Measurements from ENCODE around the gene FOXJ1. TPM values are rescaled to one million over a fixed set of nuclear protein-coding genes. Genes with fewer than 3 reads are reported as not detected.

FOXJ1 gene
- total RNA-seq, 2 experiments from 2014 or later: 5.4 to 5.8 TPM

- POLR2A ChIA-PET: interaction anchor here (1.3 kb wide), 1 partner anchor 24 kb away, joined by 4 read pairs; no protein-coding TSS in a partner anchor
- no peak overlapping the region for H3K27ac Mint-ChIP-seq
- no peaks in the 10 kb centered on the region for H3K27me3 Mint-ChIP-seq
- no peak for DNase-seq
- peaks cover 39% of the 10 kb centered on the region for H3K36me3 Mint-ChIP-seq
- no peak for ATAC-seq (ENCODE audit: low read depth)
- H3K4me1 Mint-ChIP-seq: peaks cover 22% of the 10 kb centered on the region
- H3K9me3 Mint-ChIP-seq: no peaks in the 10 kb centered on the region
- H3K4me3 Mint-ChIP-seq: no peak overlapping the region
Observed at GRCh38 chr17:76155988-76156661, 15.1 kb upstream of the FOXJ1 start.

GRCh38 chr17:76154936-76155845 is 14.1 kb upstream of the FOXJ1 start:
- Mint-ChIP-seq H3K27ac (no peak overlapping the region), H3K9me3 (no peaks in the 10 kb centered on the region), H3K27me3 (no peaks in the 10 kb centered on the region), H3K36me3 (peaks cover 42% of the 10 kb centered on the region), H3K4me1 (peaks cover 24% of the 10 kb centered on the region), H3K4me3 (no peak overlapping the region)
- POLR2A ChIA-PET: interaction anchor here (1.3 kb wide), 1 partner anchor 24 kb away, joined by 4 read pairs; no protein-coding TSS in a partner anchor
- DNase-seq (no peak), ATAC-seq (ENCODE audit: low read depth) (no peak)

DNA sequence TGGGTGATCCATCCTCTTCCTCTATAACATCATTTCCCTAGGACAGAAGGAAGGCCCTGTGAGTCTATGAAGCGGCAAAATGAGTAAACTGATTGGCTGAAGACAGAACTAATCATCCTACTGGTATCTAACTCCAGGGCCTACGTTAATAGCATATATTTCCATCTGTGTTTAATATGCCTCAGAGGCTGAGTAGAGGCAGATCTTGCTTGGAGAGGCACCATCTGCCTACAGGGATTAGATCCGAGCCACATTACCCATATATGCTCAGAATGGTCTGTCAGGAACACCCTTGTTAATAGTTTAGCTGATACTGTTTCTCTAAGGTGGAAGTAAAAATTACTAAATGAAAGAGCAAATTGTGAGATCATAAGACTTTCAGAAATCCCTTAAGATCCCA is 13.2 kb upstream of the FOXJ1 start:
- no peak overlapping the region for H3K4me3 Mint-ChIP-seq
- POLR2A ChIA-PET: interaction anchor here (0.5 to 1.1 kb wide), 2 partner anchors 9 to 48 kb away, joined by 3 to 4 read pairs; no protein-coding TSS in a partner anchor
- H3K4me1 Mint-ChIP-seq: peaks cover 24% of the 10 kb centered on the region
- DNase-seq (no peak), ATAC-seq (ENCODE audit: low read depth) (no peak)
- H3K36me3 Mint-ChIP-seq: peaks cover 40% of the 10 kb centered on the region
- H3K9me3 Mint-ChIP-seq: no peaks in the 10 kb centered on the region
- no peak overlapping the region for H3K27ac Mint-ChIP-seq
- no peaks in the 10 kb centered on the region for H3K27me3 Mint-ChIP-seq

DNA sequence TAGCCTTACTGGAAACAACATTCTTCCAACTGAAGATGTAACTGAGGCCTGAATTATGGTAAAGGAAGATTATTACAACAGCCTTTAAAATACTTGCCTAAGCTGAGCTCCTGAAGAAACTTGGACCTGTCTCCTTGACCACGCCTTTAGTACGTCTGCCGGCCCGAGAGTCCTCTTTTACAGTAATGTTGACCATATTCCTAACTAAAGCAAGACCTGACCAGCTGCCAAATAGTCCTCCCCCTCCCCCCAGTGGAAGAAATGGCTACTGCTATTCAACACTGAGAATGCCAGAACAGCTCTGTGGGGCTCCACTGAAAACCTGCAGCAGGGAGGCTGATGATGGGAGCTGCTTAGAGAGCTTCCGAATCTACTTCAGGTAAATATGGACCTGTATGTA is 12.6 kb upstream of the FOXJ1 start:
- Mint-ChIP-seq H3K9me3 (no peaks in the 10 kb centered on the region), H3K4me1 (peaks cover 27% of the 10 kb centered on the region), H3K4me3 (no peak overlapping the region), H3K27ac (peak overlapping the region; percentile 11), H3K36me3 (peaks cover 41% of the 10 kb centered on the region), H3K27me3 (no peaks in the 10 kb centered on the region)
- POLR2A ChIA-PET: interaction anchor here (0.5 to 1.1 kb wide), 2 partner anchors 8 to 49 kb away, joined by 3 to 4 read pairs; no protein-coding TSS in a partner anchor
- DNase-seq: no peak
- no peak for ATAC-seq (ENCODE audit: low read depth)

GRCh38 chr17:76153202-76153601 is 12.2 kb upstream of the FOXJ1 start:
- no peaks in the 10 kb centered on the region for H3K27me3 Mint-ChIP-seq
- H3K9me3 Mint-ChIP-seq: no peaks in the 10 kb centered on the region
- POLR2A ChIA-PET: interaction anchor here (1.2 to 1.8 kb wide), 3 partner anchors 10 to 115 kb away, joined by 4 to 9 read pairs (median 6); partner anchors contain the start of gene FOXJ1
- peak overlapping the region; percentile 88 for H3K27ac Mint-ChIP-seq
- H3K4me1 Mint-ChIP-seq: peaks cover 27% of the 10 kb centered on the region
- ATAC-seq (ENCODE audit: low read depth) (no peak), DNase-seq (no peak)
- peaks cover 39% of the 10 kb centered on the region for H3K36me3 Mint-ChIP-seq
- no peak overlapping the region for H3K4me3 Mint-ChIP-seq

GRCh38 chr17:76152591-76152990 is 11.5 kb upstream of the FOXJ1 start:
- peak overlapping the region; percentile 88 for H3K27ac Mint-ChIP-seq
- H3K4me3 Mint-ChIP-seq: no peak overlapping the region
- POLR2A ChIA-PET: interaction anchor here (0.6 to 1.8 kb wide), 6 partner anchors 9 to 116 kb away, joined by 3 to 9 read pairs (median 5); partner anchors contain the start of gene FOXJ1
- H3K4me1 Mint-ChIP-seq: peaks cover 29% of the 10 kb centered on the region
- ATAC-seq (ENCODE audit: low read depth) (no peak), DNase-seq (no peak)
- peaks cover 34% of the 10 kb centered on the region for H3K36me3 Mint-ChIP-seq
- no peaks in the 10 kb centered on the region for H3K27me3 Mint-ChIP-seq
- no peaks in the 10 kb centered on the region for H3K9me3 Mint-ChIP-seq

DNA sequence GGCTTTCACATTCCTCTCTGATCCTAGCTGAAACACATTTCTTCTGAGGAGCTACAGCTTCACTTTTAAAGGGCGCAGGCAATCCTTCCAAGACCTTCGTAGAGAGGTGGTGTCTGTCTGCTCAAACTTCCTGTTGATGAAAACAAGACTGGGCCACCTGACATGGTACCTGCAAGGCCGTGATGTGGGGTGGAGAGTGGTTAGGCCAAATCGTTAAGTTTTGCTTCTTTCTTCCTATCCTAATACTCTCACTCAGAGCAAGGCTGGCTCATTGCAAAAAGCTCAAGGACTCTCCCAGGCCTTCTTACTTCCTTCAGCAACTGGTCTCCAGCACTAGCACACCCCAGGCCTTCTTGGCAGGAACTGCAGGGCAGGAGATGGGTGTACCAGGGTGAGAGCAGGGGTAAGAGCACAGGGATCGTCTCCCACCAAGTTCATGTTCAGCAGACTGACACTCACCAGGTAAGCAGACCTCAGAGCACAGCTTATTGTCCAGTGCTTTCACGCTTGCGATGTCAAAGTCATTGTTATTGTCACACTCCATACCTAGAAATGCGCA is 10.9 kb upstream of the FOXJ1 start:
- Mint-ChIP-seq H3K4me1 (peaks cover 34% of the 10 kb centered on the region), H3K4me3 (peak overlapping the region; percentile 42), H3K9me3 (no peaks in the 10 kb centered on the region), H3K36me3 (peaks cover 31% of the 10 kb centered on the region), H3K27me3 (no peaks in the 10 kb centered on the region), H3K27ac (peak overlapping the region; percentile 88)
- ATAC-seq (ENCODE audit: low read depth) (peak; percentile 81), DNase-seq (no peak)
- POLR2A ChIA-PET: interaction anchor here (0.6 to 1.8 kb wide), 6 partner anchors 9 to 117 kb away, joined by 3 to 9 read pairs (median 5); partner anchors contain the start of gene FOXJ1

DNA sequence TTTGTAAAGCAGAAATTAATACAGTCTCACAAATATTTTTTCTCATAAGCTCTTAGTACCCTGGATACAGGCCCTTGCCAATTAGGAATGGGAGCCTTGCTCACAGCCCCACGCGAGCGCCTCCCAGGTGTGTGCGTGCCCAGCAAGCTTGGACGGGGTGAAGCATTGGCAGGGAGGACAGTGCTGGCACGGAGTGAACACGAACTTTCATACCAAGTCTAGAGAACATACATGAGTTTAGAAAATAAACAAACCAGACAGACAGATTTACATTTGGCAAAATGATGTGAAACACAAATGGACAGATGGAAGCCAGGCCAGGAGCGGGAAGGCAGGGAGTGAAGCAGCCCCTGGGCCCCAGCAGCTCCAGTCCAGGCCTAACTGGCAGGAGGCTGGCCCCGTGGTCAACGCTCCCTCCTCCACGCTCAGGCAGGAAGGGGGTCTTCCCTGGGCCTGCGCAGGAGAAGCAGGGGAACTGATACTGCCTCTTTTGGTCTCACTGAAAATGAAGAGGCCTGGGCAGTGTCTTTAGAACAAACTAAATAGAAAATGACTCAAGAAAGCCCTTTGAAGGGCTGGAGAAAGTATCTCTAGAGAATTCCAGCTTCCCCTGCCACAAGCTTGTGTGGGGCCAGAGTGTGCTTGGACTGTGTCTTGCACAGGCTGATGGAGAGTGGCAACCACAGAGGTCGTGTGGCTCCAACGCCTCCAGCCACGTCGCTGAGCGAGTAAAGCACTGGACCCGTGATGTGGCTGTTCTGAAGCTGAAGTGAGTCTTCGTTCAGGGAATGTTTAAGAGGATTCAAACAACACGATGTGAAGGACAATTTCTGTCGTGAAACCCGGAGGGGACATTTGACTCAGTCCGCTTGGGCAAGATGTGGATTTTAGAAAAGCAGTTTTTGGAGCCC is 9.9 kb upstream of the FOXJ1 start:
- no peaks in the 10 kb centered on the region for H3K9me3 Mint-ChIP-seq

DNA sequence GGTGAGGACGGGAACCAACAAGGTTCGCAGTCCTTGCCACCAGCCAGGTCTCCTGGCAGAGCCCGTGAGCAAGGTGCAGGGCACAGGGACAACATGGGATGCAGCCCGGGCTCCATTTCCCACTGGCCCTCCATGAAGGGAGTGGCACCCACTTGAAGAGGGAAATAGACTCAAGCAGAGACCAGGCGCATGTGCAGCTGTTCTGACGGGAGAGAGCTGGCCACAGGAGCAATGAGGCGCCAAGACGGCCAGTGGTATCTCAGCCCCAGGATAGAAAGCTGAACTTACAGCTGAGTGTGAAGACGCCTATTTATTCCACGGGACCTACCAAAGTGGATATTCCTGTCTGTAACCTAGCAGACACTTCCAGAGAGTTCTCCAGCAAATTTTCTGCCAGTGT is 8.2 kb upstream of the FOXJ1 start:
- Mint-ChIP-seq H3K27me3 (no peaks in the 10 kb centered on the region), H3K36me3 (peaks cover 29% of the 10 kb centered on the region), H3K27ac (peak overlapping the region; percentile 68), H3K4me1 (peaks cover 54% of the 10 kb centered on the region), H3K4me3 (no peak overlapping the region), H3K9me3 (no peaks in the 10 kb centered on the region)
- POLR2A ChIA-PET: interaction anchor here (1.5 kb wide), 1 partner anchor 120 kb away, joined by 3 read pairs; no protein-coding TSS in a partner anchor
- ATAC-seq (ENCODE audit: low read depth) (no peak), DNase-seq (no peak)

More for the DNA sequence above, 9.9 kb upstream of the FOXJ1 start:
- ATAC-seq (ENCODE audit: low read depth) (no peak), DNase-seq (no peak)
- H3K27me3 Mint-ChIP-seq: no peaks in the 10 kb centered on the region
- peaks cover 41% of the 10 kb centered on the region for H3K4me1 Mint-ChIP-seq
- peak overlapping the region; percentile 88 for H3K27ac Mint-ChIP-seq
- H3K4me3 Mint-ChIP-seq: no peak overlapping the region
- H3K36me3 Mint-ChIP-seq: peaks cover 27% of the 10 kb centered on the region
- POLR2A ChIA-PET: interaction anchor here (1.0 to 1.9 kb wide), 7 partner anchors 8 to 121 kb away, joined by 3 to 9 read pairs (median 4); partner anchors contain the start of gene FOXJ1

GRCh38 chr17:76148015-76148326 is 6.9 kb upstream of the FOXJ1 start:
- H3K27ac Mint-ChIP-seq: peak overlapping the region; percentile 94
- H3K9me3 Mint-ChIP-seq: no peaks in the 10 kb centered on the region
- peaks cover 58% of the 10 kb centered on the region for H3K4me1 Mint-ChIP-seq

DNA sequence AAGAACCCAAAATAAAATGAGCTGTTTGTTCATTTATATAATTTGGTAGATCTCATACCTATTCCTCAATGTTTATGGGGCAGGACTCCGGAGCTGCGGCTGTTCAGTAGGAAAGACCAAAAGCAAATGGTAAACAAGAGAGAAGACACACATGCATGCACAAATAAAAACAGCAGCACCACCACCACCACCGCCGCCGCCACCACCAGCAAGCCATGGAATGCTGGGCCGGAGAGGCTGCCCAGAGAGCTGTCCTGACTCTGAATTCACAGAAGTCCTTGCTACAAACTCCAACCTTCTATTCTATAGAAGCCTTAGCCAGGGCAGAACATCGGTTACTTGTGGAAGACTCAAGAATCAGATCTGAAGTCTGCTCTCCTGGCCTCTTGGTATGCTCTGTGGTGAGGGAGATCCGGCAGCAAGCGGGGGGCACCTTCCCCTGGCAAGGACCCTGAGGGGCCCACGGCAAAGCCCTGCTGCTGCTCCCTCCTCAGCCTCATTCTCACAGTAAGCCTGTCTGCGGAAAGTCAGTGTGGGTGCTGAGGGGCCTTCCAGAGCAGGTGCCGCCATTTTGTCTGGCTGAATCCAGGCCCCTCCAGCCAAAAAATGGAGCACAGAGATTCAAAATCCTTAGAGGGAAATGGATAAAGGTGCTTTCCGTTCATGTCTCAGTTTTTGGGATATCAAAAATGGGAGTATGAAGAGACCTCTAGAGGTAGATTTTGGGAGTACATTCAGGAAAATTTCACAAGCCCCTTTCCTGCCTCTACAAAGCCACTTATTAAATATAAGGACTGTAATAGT is 6.4 kb upstream of the FOXJ1 start:
- peaks cover 29% of the 10 kb centered on the region for H3K36me3 Mint-ChIP-seq
- DNase-seq (no peak), ATAC-seq (ENCODE audit: low read depth) (no peak)
- H3K4me1 Mint-ChIP-seq: peaks cover 61% of the 10 kb centered on the region
- peak overlapping the region; percentile 94 for H3K27ac Mint-ChIP-seq
- no peaks in the 10 kb centered on the region for H3K9me3 Mint-ChIP-seq
- no peak overlapping the region for H3K4me3 Mint-ChIP-seq
- POLR2A ChIA-PET: interaction anchor here (7.7 to 7.9 kb wide), 2 partner anchors 22 to 121 kb away, joined by 50 to 226 read pairs; partner anchors contain the start of gene UBALD2
- H3K27me3 Mint-ChIP-seq: no peaks in the 10 kb centered on the region

More at GRCh38 chr17:76148015-76148326, 6.9 kb upstream of the FOXJ1 start:
- H3K36me3 Mint-ChIP-seq: peaks cover 29% of the 10 kb centered on the region
- no peak overlapping the region for H3K4me3 Mint-ChIP-seq
- POLR2A ChIA-PET: interaction anchor here (0.7 kb wide), 2 partner anchors 51 to 78 kb away, joined by 3 read pairs; no protein-coding TSS in a partner anchor
- DNase-seq (no peak), ATAC-seq (ENCODE audit: low read depth) (no peak)
- H3K27me3 Mint-ChIP-seq: no peaks in the 10 kb centered on the region

Measured in activated naive CD8-positive, alpha-beta T cell treated with anti-CD3 and anti-CD28 coated beads, Interleukin-2, amount 10 ng/mL, durations not matched to agents 7 days and 5 days (primary cell).